ENCODE results near the gene WEE1.

DNA sequence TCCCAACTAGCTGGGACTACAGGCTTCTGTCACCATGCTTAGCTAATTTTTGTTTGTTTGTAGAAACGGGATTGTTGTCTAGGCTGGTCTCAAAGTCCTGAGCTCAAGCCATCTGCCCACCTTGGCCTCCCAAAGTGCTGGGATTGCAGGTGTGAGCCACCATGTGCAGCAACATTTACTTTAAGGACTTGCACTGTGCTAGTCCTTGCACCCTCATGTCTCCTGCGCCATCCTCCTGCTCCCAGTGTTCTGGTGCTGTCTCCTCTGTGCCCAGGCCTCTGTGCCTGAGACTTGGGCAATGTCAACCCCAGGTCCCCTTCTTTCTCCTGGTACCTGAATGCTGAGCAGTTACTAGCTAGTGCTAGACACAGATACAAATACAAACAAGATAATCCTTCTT is 26.7 kb downstream of the WEE1 start:
- TF ChIP-seq POLR2A (IDR thresholded peaks at IDR 0.05) (no peak), CTCF (IDR thresholded peaks at IDR 0.05) (no peak)

All from suprapubic skin (tissue), 3 donors.